Retinal pigment epithelial cell (primary cell): ENCODE data around the gene WWTR1.

Source experiments
- DNase-seq: peaks from one replicate; pipeline ENCODE4 v3.0.0-alpha.2; 2010; ENCODE audit warnings: low read depth
- H3K4me3 ChIP-seq: 2 replicates; pipeline ENCODE4 v1.5.1; 2011; ENCODE audit warnings: mild to moderate bottlenecking, low read length, control low read depth, moderate library complexity
- CTCF ChIP-seq: conservative IDR thresholded peaks from 2 replicates; pipeline ENCODE4 v1.5.1; 2011; ENCODE audit warnings: low read depth, low read length, control low read depth, inconsistent platforms

The WWTR1 gene

GRCh38 chr3:149657926-149658743 is at the start of gene WWTR1:
WWTR1 (minus strand) TSS chr3:149658025; CDS start chr3:149657306, 719 bp downstream.
- H3K4me3 ChIP-seq: peak within 1 kb of the TSS; percentile 83
- peak; percentile 24 for TF ChIP-seq CTCF
- peak; percentile 89 for DNase-seq

- no peak overlapping the region for H3K4me3 ChIP-seq
- no peak for DNase-seq
- no peak for TF ChIP-seq CTCF
Measured at GRCh38 chr3:149706905-149707304, 49.1 kb upstream of the WWTR1 start.

- no peak for DNase-seq
- TF ChIP-seq CTCF: no peak
- H3K4me3 ChIP-seq: no peak overlapping the region
Measured at GRCh38 chr3:149705416-149705815, 47.6 kb upstream of the WWTR1 start.

- H3K4me3 ChIP-seq: no peak overlapping the region
- no peak for DNase-seq
- no peak for TF ChIP-seq CTCF
Measured at GRCh38 chr3:149703466-149703865, 45.6 kb upstream of the WWTR1 start.

GRCh38 chr3:149702691-149703441 is 45.0 kb upstream of the WWTR1 start:
- TF ChIP-seq CTCF: no peak
- DNase-seq: no peak
- H3K4me3 ChIP-seq: no peak overlapping the region

GRCh38 chr3:149701977-149702350 is 44.1 kb upstream of the WWTR1 start:
- no peak for TF ChIP-seq CTCF
- H3K4me3 ChIP-seq: no peak overlapping the region

More at GRCh38 chr3:149701977-149702350, 44.1 kb upstream of the WWTR1 start:
- DNase-seq: no peak
